CD4-positive, alpha-beta T cell (primary cell): ENCODE data around the gene RASA2. TPM values are rescaled to one million over a fixed set of nuclear protein-coding genes. Genes with fewer than 3 reads are reported as not detected.

Experiments used
- ATAC-seq: fragments of 200-7000 bp; cut with Tn5 transposase; one replicate; pipeline ENCODE4 v1.10.0; 2022; ENCODE audit warnings: mild to moderate bottlenecking; ENCODE audit not compliant: poor library complexity
- CTCF ChIA-PET: fragments of 350-600 bp; sonication (Branson Sonifier 250); formaldehyde crosslinking; loops from one replicate; lab custom pipeline; 2021; ENCODE audit warnings: antibody characterized with exemption, inconsistent platforms; lab: Charles Lee
- POLR2A ChIA-PET: fragments of 350-600 bp; sonication (Branson Sonifier 250); formaldehyde crosslinking; loops from one replicate; lab custom pipeline; 2021; ENCODE audit warnings: antibody characterized with exemption, inconsistent platforms; lab: Charles Lee
- DNase-seq, 14 experiments: peaks; one replicate each; pipeline ENCODE4 v3.0.0-alpha.2; 2013 to 2020; ENCODE audit warnings: mixed read lengths in 2 of 14
- H3K27ac ChIP-seq, 2 donors: one replicate each; pipeline versions ENCODE4 v1.5.1 to v1.7.0; 2013; ENCODE audit warnings: low read length in 2 of 2, low read depth in 1 of 2, mild to moderate bottlenecking in 1 of 2
- H3K27me3 ChIP-seq, 2 experiments: 1 replicate in 1 of 2; 2 replicates in 1 of 2; pipeline versions ENCODE4 v1.6.1 to v1.7.0; 2013; ENCODE audit warnings: low read length in 2 of 2, control low read depth in 1 of 2, mild to moderate bottlenecking in 1 of 2, moderate library complexity in 1 of 2; ENCODE audit not compliant: insufficient read depth in 2 of 2, control insufficient read depth in 1 of 2
- H3K36me3 ChIP-seq: one replicate; pipeline ENCODE4 v1.6.1; 2013; ENCODE audit warnings: low read length, control low read depth; ENCODE audit not compliant: insufficient read depth
- H3K4me1 ChIP-seq: one replicate; pipeline ENCODE4 v1.6.1; 2013; ENCODE audit warnings: low read length, control low read depth; ENCODE audit not compliant: insufficient read depth
- H3K4me3 ChIP-seq: one replicate; pipeline ENCODE4 v1.5.1; 2013; ENCODE audit warnings: mild to moderate bottlenecking, low read length, moderate library complexity
- H3K9me3 ChIP-seq, 2 experiments: 1 replicate in 1 of 2; 2 replicates in 1 of 2; pipeline versions ENCODE4 v1.6.1 to v1.7.0; 2013; ENCODE audit warnings: low read length in 2 of 2, mild to moderate bottlenecking in 2 of 2, control low read depth in 1 of 2, moderate library complexity in 1 of 2; ENCODE audit not compliant: control insufficient read depth in 1 of 2, insufficient read depth in 1 of 2
- H3K27ac Mint-ChIP-seq: one replicate; pipeline ENCODE4 v1.8.0; 2020; ENCODE audit warnings: mixed read lengths
- H3K27me3 Mint-ChIP-seq: one replicate; pipeline ENCODE4 v1.8.0; 2021; ENCODE audit warnings: mixed read lengths
- H3K36me3 Mint-ChIP-seq: one replicate; pipeline ENCODE4 v1.8.0; 2021; ENCODE audit warnings: low read depth, mixed read lengths
- H3K4me1 Mint-ChIP-seq: one replicate; pipeline ENCODE4 v1.8.0; 2021; ENCODE audit warnings: low read depth, mixed read lengths
- H3K4me3 Mint-ChIP-seq: one replicate; pipeline ENCODE4 v1.8.0; 2020; ENCODE audit warnings: mild to moderate bottlenecking, mixed read lengths
- H3K9me3 Mint-ChIP-seq: one replicate; pipeline ENCODE4 v1.8.0; 2020; ENCODE audit warnings: mixed read lengths
- intact Hi-C, 2 experiments: fragments of 100-400 bp; cut with DNase I in 1 of 2; cut with micrococcal nuclease in 1 of 2; formaldehyde crosslinking; loops; one replicate each; pipeline versions ENCODE4 v1.15.1 to v1.9.0; 2023 to 2025; cut with DNase I, micrococcal nuclease
- total RNA-seq, 174 experiments: library from RNA in 2 of 174; stranded (reverse) in 2 of 174; gene quantifications; one replicate each; pipeline ENCODE4 v1.2.3 and lab custom pipeline; 2021 to 2026
- TF ChIP-seq, protein P1 (sequence below): fragments of 200-600 bp; IDR thresholded peaks from one replicate; pipeline ENCODE4 v1.8.0; 2022; ENCODE audit warnings: antibody characterized with exemption, mild to moderate bottlenecking

Gene RASA2
- total RNA-seq, 2 experiments from 2014 or later = 96.1 to 96.4 TPM

GRCh38 chr3:141498598-141499223 is 11.9 kb downstream of the RASA2 start:
- peak overlapping the region; percentile 45 for H3K4me3 ChIP-seq
- TF ChIP-seq, protein P1, sequence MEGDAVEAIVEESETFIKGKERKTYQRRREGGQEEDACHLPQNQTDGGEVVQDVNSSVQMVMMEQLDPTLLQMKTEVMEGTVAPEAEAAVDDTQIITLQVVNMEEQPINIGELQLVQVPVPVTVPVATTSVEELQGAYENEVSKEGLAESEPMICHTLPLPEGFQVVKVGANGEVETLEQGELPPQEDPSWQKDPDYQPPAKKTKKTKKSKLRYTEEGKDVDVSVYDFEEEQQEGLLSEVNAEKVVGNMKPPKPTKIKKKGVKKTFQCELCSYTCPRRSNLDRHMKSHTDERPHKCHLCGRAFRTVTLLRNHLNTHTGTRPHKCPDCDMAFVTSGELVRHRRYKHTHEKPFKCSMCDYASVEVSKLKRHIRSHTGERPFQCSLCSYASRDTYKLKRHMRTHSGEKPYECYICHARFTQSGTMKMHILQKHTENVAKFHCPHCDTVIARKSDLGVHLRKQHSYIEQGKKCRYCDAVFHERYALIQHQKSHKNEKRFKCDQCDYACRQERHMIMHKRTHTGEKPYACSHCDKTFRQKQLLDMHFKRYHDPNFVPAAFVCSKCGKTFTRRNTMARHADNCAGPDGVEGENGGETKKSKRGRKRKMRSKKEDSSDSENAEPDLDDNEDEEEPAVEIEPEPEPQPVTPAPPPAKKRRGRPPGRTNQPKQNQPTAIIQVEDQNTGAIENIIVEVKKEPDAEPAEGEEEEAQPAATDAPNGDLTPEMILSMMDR = no peak
- POLR2A ChIA-PET = interaction anchor here (0.6 to 6.3 kb wide), 22 partner anchors 9 to 267 kb away, joined by 3 to 249 read pairs (median 6); partner anchors contain the start of genes PXYLP1 and RASA2
- CTCF ChIA-PET = interaction anchor here (0.9 to 3.9 kb wide), 6 partner anchors 11 to 57 kb away, joined by 3 to 19 read pairs (median 5); partner anchors contain the start of gene RASA2
- H3K36me3 ChIP-seq = peaks cover 20% of the 10 kb centered on the region
- Mint-ChIP-seq H3K27ac (no peak overlapping the region), H3K27me3 (no peaks in the 10 kb centered on the region), H3K36me3 (peaks cover 42% of the 10 kb centered on the region), H3K4me1 (peaks cover 69% of the 10 kb centered on the region), H3K4me3 (peak overlapping the region; percentile 86), H3K9me3 (peaks cover 4% of the 10 kb centered on the region)
- no peaks in the 10 kb centered on the region for H3K27me3 ChIP-seq
- peaks cover 28% of the 10 kb centered on the region for H3K4me1 ChIP-seq
- no peaks in the 10 kb centered on the region for H3K9me3 ChIP-seq
- peak; percentile 64 to 97 (median 78) for DNase-seq
- peak; percentile 87 for ATAC-seq
- peak overlapping the region; percentile 77 to 90 for H3K27ac ChIP-seq
- intact Hi-C loops = loop anchor here (1.0 to 2.0 kb wide), 6 partner anchors 9 to 55 kb away; partner anchors contain the start of gene RASA2 (in 1 of the 2)

GRCh38 chr3:141499284-141499683 is 12.5 kb downstream of the RASA2 start:
- peaks cover 64% of the 10 kb centered on the region for H3K4me1 Mint-ChIP-seq
- peaks cover 4% of the 10 kb centered on the region for H3K9me3 Mint-ChIP-seq
- Histone ChIP-seq H3K36me3 (peaks cover 24% of the 10 kb centered on the region), H3K27me3 (no peaks in the 10 kb centered on the region), H3K4me3 (peak overlapping the region; percentile 45), H3K9me3 (no peaks in the 10 kb centered on the region), H3K4me1 (peaks cover 27% of the 10 kb centered on the region), H3K27ac (peak overlapping the region; percentile 77 to 90)
- DNase-seq = peak in 1 of 14 experiments; percentile 38
- ChIA-PET POLR2A (interaction anchor here (0.6 to 6.3 kb wide), 23 partner anchors 9 to 268 kb away, joined by 3 to 249 read pairs (median 6); partner anchors contain the start of genes PXYLP1 and RASA2), CTCF (interaction anchor here (0.9 to 3.9 kb wide), 5 partner anchors 11 to 58 kb away, joined by 3 to 19 read pairs (median 6); partner anchors contain the start of gene RASA2)
- H3K36me3 Mint-ChIP-seq = peaks cover 40% of the 10 kb centered on the region
- no peak for ATAC-seq
- H3K27me3 Mint-ChIP-seq = no peaks in the 10 kb centered on the region
- H3K27ac Mint-ChIP-seq = no peak overlapping the region
- TF ChIP-seq, protein P1 = no peak
- intact Hi-C loops = loop anchor here (1.0 to 2.0 kb wide), 5 partner anchors 8 to 30 kb away; partner anchors contain the start of gene RASA2 (in 1 of the 2)
- peak overlapping the region; percentile 86 for H3K4me3 Mint-ChIP-seq

GRCh38 chr3:141499965-141500364 is 13.1 kb downstream of the RASA2 start:
- H3K27me3 Mint-ChIP-seq = no peaks in the 10 kb centered on the region
- peaks cover 4% of the 10 kb centered on the region for H3K9me3 Mint-ChIP-seq
- peak in 3 of 14 experiments; percentile 17 to 69 (median 19) for DNase-seq
- ChIA-PET POLR2A (interaction anchor here (1.0 to 6.3 kb wide), 9 partner anchors 10 to 193 kb away, joined by 3 to 249 read pairs (median 13); partner anchors contain the start of gene RASA2), CTCF (interaction anchor here (2.0 to 3.9 kb wide), 3 partner anchors 12 to 23 kb away, joined by 6 to 19 read pairs (median 7); partner anchors contain the start of gene RASA2)
- Histone ChIP-seq H3K4me1 (peaks cover 30% of the 10 kb centered on the region), H3K36me3 (peaks cover 26% of the 10 kb centered on the region), H3K27me3 (no peaks in the 10 kb centered on the region), H3K27ac (peak overlapping the region; percentile 77 to 90), H3K9me3 (no peaks in the 10 kb centered on the region), H3K4me3 (peak overlapping the region; percentile 45)
- TF ChIP-seq, protein P1 = no peak
- H3K27ac Mint-ChIP-seq = no peak overlapping the region
- H3K4me3 Mint-ChIP-seq = peak overlapping the region; percentile 86
- ATAC-seq = no peak
- peaks cover 36% of the 10 kb centered on the region for H3K36me3 Mint-ChIP-seq
- H3K4me1 Mint-ChIP-seq = peaks cover 57% of the 10 kb centered on the region
- intact Hi-C loops = loop anchor here (1.0 to 2.0 kb wide), 5 partner anchors 7 to 29 kb away; partner anchors contain the start of gene RASA2 (in 1 of the 2)
